ENCODE measurements around the gene KCNE3.

Gene KCNE3

GRCh38 chr11:74412733-74413359 lies 54.5 kb downstream of the KCNE3 start:
- no peak for TF ChIP-seq CTCF (IDR thresholded peaks at IDR 0.05; ENCODE audit: low read depth, low read length, missing control alignments)
- no peak for DNase-seq (ENCODE audit: low read depth)
- H3K4me3 ChIP-seq (ENCODE audit: low read depth, low read length), result no peak overlapping the region

- no peak for DNase-seq (ENCODE audit: low read depth)
- H3K4me3 ChIP-seq (ENCODE audit: low read depth, low read length), result no peak overlapping the region
- TF ChIP-seq CTCF (IDR thresholded peaks at IDR 0.05; ENCODE audit: low read depth, low read length, missing control alignments), result no peak
Observed at GRCh38 chr11:74412321-74412720, 55.0 kb downstream of the KCNE3 start.

- no peak for DNase-seq (ENCODE audit: low read depth)
- TF ChIP-seq CTCF (IDR thresholded peaks at IDR 0.05; ENCODE audit: low read depth, low read length, missing control alignments), result no peak
- H3K4me3 ChIP-seq (ENCODE audit: low read depth, low read length), result no peak overlapping the region
Observed at GRCh38 chr11:74409633-74410032, 57.7 kb downstream of the KCNE3 start.

Measured in GM12864 (cell line).